Measurements from ENCODE around the gene FLYWCH2.

Gene FLYWCH2

GRCh38 chr16:2882650-2883457 lies at the start of gene FLYWCH2:
FLYWCH2 (plus strand) TSS chr16:2883215; CDS start chr16:2896450, 13,235 bp downstream.
- peak; percentile 100 for DNase-seq (ENCODE audit: low read depth)

- DNase-seq (ENCODE audit: low read depth) = no peak
Measured at GRCh38 chr16:2833776-2834175, 49.2 kb upstream of the FLYWCH2 start.

GRCh38 chr16:2834968-2835367 lies 48.0 kb upstream of the FLYWCH2 start:
- DNase-seq (ENCODE audit: low read depth) = no peak

DNA sequence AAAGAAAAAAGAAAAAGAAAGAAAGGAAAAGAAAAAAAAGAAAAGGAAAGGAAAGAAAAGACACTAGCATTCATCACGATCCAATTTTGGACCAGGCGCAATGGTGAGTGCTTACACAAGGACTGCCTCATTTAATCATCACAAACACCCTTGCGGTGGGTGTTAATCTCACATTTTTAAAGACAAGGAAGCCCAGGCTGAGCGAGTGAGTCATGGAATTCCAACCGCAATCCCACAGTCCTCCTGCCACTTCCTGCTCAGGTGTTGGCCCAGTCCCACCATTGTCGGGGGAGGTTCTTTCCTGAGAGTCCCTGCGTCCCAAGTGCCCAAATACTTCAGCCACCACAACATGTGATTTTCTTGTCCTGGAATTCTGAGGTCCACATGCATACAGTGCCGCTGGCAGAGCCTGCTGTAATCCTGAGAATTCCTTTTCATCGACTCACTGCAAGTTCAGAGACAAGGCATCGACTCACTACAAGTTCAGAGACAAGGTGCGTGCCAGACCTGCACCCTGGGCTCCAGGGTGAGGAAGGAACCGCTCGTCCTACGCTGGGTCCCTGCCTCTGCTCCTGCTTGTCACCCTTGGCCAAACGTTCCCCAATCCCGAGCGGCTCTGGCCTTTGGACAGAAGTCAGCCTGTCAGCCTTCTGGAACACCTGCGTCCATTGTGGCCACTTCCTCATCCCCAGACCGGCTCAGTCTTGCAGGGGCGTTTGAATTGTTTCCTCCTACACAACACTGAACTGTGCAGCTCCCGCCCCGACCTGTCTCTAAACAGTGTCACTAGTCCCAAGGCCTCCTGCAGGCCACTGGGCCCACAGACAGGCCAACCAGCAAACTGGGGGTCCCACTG lies 47.1 kb upstream of the FLYWCH2 start:
- no peak for DNase-seq (ENCODE audit: low read depth)

DNA sequence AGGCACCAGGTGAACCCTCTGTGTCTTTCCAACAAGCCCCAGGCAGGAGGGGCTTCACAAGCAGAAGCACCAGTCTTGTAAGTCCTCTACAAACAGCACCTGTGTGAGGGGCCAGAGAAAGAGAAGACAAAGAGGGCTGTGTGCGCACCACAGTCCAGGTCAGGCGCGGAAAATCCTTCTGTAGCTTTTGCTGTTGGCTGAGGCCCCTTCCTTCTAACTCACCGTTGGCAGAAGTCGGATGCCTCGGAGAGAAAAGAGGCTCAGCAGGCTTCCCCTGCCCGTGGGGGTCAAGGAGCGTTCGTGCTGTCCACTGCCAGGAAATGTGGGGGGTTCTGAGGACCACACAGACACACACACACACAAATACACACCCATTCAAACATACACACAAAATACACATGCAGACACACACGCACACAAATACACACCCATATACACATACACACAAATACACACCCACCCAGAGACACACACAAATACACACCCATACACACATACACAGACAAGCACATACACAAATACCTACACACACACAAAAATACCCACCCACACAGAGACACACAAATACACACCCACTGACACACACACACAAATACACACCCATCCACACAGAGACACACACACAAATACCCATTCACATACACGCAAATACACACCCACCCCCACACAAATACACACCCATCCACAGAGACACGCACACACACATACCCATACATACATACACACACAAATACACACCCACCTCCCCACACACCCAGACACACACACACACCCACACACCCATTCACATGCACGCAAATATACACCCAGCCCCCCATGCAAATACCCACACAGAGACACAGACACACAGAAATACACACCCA lies 46.1 kb upstream of the FLYWCH2 start:
- no peak for DNase-seq (ENCODE audit: low read depth)

DNA sequence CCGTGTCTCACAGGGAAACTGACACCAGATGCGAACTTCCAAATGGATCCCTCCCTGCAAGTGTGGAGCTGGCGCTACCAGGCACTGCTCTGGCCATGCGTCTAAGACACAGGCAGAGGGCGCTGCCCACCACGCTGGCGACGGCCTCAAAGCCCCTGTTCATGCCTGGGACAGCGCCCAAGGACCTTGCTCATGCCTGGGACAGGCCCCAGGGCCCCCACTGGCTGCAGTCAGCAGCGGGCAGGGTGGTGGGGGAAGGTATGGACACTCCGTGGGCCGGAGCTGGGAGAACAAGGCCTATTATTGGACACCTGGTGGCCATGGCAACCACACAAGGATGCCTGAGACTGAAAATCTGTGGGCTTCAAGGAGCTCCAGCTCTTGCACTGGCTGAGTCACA lies 44.1 kb upstream of the FLYWCH2 start:
- DNase-seq (ENCODE audit: low read depth) = no peak

- DNase-seq (ENCODE audit: low read depth) = no peak
Measured at GRCh38 chr16:2839650-2840450, 43.2 kb upstream of the FLYWCH2 start.

GRCh38 chr16:2840914-2841313 lies 42.1 kb upstream of the FLYWCH2 start:
- DNase-seq (ENCODE audit: low read depth) = no peak

- no peak for DNase-seq (ENCODE audit: low read depth)
Measured at GRCh38 chr16:2841606-2842339, 41.2 kb upstream of the FLYWCH2 start.

DNA sequence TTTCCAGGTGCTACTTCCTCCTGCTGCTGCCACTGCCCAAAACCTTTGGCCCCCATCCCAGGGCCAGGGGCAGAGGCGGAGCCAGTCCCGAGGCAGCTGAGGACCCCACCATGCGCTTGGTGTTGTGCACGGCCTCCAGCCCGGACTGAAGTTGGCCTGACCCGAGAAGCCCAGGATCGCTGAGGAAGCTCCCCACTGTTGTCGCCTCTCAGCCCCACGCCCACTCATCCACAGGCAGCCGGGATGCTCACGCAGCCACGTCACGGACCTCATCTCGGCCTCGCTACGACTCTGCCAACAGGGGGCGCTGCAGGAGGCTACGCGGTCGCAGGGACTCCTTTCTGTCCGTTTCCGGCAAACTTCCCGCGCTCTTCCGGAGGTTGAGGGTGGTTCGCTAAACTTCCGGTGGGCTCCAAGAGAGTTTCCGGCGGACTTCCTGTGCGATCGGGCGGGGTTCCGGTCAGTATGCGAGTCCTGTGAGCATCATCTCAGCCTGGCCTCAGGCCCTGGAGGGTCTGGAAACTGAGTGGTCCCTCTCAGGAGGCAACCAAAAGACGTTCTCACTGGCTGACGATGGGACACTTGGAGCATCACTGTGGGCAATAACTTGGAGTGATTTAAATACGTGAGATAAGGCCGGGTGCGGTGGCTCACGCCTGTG lies 40.5 kb upstream of the FLYWCH2 start:
- DNase-seq (ENCODE audit: low read depth) = peak; percentile 47

DNA sequence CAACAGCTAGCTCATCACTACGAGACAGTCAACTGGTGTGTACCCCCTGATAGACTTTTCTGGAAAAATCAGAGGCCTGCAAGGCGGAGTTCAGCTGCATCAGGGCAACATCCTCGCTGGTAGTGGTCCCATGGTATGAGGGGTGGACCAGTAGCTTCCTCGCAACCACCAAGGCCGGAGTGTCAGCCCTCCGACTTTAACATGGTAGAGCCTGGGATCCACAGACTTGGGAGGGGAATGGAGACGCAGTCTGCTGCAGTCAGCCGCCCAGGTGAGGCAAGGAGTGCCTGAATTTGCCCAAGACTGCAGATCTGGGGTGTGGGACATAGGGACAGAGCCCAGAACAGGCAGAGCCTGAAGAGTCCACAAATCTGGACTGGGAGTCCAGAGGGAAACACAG lies 39.5 kb upstream of the FLYWCH2 start:
- DNase-seq (ENCODE audit: low read depth) = no peak

- DNase-seq (ENCODE audit: low read depth) = no peak
Measured at GRCh38 chr16:2845116-2845515, 37.9 kb upstream of the FLYWCH2 start.

DNA sequence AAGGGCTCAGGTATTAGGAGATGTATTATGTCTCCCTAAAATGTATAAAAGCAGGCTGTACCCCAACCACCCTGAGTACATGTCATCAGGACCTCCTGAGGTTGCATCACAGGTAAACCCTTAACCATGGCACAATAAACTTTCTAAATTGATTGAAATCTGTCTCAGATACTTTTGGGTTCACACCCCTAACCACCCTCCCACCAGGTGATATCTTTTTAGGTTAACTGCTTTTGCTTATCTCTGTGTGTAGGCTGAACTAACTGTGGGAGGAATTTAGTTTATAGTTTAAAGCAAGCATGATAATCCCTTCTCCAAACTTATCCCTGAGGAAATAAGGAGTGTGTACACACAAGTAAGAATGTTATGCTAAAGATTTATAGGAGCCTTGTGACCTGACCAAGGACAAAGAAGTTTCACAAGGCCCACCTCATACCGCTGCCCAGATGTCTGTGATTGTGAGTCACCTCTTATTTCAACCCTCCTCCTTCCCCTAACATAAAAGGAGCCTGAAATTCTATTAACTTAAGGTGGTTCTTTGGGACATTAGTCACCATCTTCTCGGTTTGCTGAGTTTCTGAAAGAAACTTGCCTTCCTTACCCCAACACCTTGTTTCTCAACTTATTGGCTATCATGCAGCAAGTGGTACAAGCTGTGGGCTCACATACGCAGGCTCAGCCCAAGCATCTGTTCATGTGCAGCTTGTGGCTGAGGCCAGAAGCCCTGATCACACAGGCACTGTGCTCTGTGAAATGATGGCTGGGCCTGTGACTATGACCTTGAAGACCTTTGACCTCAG lies 36.3 kb upstream of the FLYWCH2 start:
- no peak for DNase-seq (ENCODE audit: low read depth)

DNA sequence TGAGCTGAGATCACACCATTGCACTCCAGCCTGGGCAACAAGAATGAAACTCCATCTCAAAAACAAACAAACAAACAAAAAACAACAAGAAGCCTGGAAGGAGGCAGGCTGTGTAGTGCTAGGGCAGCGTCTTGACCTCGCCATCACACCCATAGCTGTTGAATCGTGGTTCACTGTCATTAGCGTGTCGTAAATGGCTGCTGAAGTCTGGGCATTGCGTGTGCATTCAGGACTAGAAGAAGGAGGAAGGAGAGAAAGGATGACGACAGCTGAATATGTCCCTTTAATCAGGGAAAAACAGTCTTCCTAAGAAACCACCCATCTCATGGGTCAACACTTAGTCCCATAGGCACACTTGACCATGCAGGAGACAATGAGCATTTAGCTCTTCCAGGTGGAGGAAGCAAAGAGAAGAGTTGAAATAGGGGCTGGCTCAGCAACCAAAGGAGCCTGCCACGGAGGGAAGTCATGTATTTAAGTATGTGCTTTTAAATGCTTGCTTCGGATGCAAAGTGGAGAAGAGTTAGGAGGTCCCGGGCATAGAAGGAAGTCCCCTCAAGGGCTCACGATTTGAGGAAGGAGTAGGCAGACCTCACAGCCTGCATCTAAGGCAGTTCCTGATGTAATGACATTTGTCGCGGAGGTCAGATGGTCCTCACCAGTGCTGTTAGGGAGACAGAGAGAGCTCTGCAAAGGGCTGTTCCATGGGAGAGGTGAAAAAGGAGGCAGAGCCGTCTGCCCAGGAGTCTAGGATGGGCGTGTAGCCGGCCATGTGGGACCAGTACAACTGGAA lies 33.9 kb upstream of the FLYWCH2 start:
- DNase-seq (ENCODE audit: low read depth) = no peak

GRCh38 chr16:2852003-2852730 lies 30.8 kb upstream of the FLYWCH2 start:
- no peak for DNase-seq (ENCODE audit: low read depth)

DNA sequence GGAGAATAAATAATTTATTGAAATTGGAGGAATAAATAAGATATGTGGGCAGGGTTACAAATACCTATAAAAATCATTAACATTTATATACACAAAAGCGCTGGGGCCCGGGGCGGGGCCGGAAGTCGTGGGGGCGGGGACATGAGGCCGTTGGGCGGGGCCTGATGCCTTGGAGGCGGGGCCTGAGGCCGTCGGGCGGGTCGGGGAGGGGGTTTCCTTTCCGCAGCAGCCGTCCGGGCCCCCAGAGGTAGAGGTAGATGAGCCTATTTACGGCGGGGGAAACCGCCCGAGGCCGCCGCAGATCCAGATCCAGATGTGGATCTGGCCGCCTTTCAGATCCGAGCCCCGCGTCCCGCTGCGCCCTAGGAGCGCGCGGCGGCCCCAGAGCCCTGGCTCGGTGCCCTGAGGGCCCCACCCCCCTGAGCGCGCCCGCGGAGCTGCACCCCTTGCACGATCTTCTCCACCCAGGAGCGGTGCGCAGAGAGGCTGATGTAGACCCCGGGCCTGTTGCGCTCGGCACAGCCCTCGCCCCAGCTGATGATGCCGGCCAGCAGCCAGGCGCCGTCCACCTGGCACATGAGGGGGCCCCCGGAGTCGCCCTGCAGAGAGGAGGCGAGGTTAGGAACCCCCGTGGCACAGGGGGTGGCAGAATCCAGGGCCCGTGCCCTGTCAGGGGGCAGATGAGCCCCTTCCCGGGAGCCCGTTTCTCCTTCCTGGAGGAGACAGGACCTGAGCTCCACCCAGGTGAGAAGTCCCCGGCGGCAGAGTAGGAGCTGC lies 30.1 kb upstream of the FLYWCH2 start:
- DNase-seq (ENCODE audit: low read depth) = no peak

GRCh38 chr16:2853531-2854073 lies 29.4 kb upstream of the FLYWCH2 start:
- DNase-seq (ENCODE audit: low read depth) = no peak
